ENCODE data around the gene ANGPTL2.
"Not testable (repeated sequence)": the region's sequence is repeated elsewhere in the genome, so short reads cannot be mapped to it uniquely, and the experiment has no call there.

Gene ANGPTL2, protein sequence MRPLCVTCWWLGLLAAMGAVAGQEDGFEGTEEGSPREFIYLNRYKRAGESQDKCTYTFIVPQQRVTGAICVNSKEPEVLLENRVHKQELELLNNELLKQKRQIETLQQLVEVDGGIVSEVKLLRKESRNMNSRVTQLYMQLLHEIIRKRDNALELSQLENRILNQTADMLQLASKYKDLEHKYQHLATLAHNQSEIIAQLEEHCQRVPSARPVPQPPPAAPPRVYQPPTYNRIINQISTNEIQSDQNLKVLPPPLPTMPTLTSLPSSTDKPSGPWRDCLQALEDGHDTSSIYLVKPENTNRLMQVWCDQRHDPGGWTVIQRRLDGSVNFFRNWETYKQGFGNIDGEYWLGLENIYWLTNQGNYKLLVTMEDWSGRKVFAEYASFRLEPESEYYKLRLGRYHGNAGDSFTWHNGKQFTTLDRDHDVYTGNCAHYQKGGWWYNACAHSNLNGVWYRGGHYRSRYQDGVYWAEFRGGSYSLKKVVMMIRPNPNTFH

DNA sequence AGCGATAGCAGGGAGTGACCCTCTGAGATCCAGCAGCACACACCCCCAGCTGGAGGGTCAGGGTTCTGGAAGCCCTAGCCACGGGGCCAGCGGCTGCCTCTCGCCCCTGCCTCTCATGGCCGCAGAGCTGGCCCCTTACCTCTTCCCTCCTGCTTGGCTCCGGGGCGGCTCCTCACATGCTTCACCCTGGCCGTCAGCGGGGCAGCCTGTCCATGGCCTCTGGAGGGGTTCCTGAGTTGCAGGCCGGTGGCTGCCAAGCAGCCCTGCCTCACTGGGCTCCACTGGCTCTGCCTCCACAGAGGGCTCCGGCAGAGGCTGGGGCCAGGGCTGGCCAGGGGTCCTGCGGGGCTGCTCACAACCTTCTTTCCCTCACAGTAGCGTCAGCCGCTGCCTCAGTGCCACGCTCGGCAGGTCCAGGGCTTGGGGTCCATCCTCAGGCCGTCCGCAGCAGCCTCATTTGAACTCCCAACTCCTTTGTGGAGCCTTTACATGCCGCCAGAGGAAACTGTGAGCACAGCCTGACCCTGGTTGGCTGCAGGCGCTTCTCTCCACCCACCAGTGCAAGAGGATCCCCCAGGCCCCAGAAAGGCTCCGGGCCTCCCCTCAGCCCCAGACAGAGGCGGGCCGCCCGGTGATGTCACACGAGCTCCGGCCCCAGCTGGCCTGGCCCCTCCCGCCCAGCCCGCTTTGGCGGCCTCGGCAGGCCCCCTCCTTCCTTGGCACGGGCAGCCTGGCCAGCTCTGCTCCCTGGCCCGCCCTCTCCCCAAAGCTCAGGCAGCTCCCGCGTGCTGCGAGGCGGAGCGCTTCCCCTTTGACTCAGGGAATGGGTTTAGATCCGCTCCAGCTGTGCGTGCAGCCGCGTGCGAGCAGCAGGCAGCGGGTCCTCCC is at the start of gene ANGPTL2:
TSS of gene ANGPTL2 (minus strand) at position 460 of the 888 bp plus-strand sequence. CDS start 13,904 bp downstream, outside the sequence.
- DNase-seq (ENCODE audit: low read depth in 2 of 2) = no peak

DNA sequence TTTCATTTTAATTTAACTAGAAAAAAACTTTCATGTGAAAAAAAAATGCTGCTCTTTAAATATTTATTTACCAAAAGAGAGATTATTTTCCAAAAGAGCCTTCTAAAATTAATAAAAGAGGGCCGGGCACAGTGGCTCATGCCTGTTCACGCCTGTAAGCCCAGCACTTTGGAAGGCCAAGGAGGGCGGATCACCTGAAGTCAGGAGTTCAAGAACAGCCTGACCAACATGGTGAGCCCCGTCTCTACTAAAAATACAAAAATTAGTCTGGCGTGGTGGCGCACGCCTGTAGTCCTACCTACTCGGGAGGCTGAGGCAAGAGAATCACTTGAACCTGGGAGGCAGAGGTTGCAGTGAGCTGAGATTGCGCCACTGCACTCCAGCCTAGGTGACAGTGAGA is 48.9 kb upstream of the ANGPTL2 start:
- not testable (repeated sequence) for DNase-seq (ENCODE audit: low read depth in 2 of 2)

- no peak for DNase-seq (ENCODE audit: low read depth in 2 of 2)
These were observed 48.2 kb upstream of the ANGPTL2 start for GRCh38 chr9:127170652-127171051.

DNA sequence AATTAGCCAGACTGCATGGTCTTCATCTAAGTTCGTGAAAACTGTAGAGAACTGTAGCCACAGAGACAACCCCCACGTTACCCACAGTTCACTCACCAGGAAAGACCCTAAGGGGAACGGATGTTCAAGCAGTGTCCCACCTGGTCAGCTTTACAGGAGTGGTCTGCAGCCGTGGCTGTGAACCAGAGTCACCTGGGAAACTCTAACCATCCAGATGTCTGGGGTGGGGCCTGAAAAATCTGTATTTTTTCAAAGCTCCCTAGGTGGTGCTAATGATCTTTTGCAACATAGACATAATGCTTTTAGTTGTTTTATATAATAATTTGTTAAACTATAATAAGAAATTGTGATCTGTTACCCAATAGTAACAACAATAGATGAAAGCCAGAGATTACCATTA is 47.7 kb upstream of the ANGPTL2 start:
- no peak for DNase-seq (ENCODE audit: low read depth in 2 of 2)

DNA sequence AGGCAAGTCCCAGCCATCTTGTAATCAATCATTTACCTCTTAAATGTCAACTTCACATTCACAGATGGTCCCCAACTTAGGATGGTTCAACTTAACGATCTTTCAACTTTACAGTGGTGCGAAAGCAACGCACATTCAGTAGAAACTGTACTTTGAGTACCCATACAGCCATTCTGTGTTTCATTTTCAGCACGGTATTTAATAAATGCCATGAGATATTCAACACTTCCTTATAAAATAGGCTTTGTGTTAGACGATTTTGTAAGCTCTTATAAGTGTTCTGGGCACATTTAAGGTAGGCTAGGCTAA is 47.1 kb upstream of the ANGPTL2 start:
- no peak for DNase-seq (ENCODE audit: low read depth in 2 of 2)

DNA sequence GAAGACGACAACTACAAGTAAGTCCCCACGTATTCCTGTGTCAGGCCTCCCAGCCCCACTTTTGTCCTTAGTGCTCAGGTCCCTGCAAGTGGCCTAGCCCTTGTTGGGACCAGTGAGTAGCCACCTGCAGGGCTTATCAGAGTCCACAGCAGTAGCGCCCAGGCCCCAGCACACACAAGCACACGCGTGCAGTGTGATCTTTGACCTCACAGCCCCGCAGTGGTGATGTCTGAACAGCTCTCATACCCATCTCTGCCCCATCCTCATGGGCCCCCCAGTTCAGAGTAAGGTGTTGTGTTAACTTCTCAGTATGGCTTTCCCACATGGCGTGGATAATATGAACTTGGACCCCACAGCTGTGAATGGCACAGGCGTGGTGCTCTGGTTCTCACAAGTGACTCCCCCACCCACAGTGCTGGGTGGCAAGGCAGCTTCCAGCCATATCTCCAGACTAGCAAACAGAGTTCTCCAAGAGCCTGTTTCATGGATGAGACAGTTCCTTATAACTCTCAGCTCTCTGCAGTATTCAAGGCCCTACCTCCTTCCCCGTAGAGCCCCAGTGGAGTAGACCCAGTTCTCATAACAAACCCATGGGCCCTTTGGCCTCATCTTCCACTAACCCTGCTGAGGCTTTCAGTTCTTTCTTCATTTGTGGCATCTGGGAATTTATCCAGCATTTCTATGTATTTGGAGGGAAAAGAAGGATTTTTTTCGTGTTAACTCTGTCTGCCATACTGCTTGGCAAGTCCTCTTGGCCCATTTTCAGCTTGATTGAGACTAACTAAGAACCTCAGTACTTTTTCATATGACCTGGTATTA is 46.5 kb upstream of the ANGPTL2 start:
- no peak for DNase-seq (ENCODE audit: low read depth in 2 of 2)

DNA sequence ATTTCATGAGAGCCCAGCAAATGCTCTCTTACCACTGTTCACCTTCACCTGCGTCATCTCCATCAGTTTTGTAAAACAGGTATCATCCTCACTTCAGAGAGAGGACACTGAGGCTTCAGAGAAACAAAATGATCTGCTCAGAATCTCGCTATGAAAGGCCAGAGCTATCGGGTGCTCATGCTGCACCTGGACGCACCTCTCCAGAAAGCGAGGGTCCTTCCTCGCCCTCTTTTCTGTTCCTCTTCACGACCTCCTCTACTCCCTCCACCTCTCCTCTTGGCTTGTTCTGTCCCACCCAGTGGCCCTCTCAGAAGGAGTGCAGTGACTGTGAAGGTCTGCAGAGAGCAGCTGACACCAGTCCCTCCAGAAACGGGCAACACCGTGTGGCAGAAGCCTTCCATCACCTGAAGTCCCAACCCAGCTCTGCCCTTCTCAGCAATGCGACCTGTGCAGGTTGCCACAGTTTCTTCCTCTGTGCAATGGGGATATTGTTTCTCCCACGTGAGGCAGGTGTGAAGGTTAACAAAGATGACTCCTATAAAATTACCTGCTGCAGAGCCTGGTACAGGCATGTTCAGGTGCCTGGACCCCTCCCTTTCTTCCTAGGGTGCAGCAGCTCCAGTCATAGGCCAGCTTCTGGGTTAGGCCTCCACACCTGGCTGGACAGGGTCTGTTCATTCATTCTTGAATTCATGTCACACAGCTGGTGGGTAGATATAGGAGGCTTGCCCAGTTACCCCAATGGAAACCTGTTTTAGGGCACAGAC is 45.3 kb upstream of the ANGPTL2 start:
- DNase-seq (ENCODE audit: low read depth in 2 of 2) = no peak

GRCh38 chr9:127166651-127167524 is 44.5 kb upstream of the ANGPTL2 start:
- no peak for DNase-seq (ENCODE audit: low read depth in 2 of 2)

GRCh38 chr9:127166111-127166510 is 43.7 kb upstream of the ANGPTL2 start:
- no peak for DNase-seq (ENCODE audit: low read depth in 2 of 2)

- no peak for DNase-seq (ENCODE audit: low read depth in 2 of 2)
These were observed 42.7 kb upstream of the ANGPTL2 start for GRCh38 chr9:127165116-127165515.

GRCh38 chr9:127163409-127163808 is 41.0 kb upstream of the ANGPTL2 start:
- no peak for DNase-seq (ENCODE audit: low read depth in 2 of 2)

DNA sequence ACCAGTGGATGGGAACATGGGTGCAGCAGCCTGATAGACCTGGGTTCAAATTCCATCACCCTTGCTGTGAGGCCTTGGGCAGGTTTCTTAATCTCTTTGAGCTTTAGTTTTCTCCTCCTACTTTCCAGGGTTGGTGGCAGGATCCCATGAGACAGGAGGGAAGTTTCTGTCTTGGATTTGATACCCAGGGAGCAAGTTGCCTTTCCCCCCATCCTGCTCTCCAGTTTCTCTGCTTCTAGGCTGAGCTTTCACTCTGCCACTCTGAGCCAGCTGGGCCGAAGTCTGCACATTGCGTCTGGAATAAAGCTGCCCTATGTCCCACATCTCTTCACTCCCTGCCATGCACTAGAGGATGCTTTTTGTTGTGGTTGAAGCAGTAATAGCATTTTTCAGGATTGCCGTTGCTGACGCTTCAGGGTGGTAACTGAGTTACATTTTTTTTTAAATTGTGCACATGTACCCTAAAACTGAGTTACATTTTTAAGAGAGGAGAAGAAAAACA is 40.5 kb upstream of the ANGPTL2 start:
- no peak for DNase-seq (ENCODE audit: low read depth in 2 of 2)

DNA sequence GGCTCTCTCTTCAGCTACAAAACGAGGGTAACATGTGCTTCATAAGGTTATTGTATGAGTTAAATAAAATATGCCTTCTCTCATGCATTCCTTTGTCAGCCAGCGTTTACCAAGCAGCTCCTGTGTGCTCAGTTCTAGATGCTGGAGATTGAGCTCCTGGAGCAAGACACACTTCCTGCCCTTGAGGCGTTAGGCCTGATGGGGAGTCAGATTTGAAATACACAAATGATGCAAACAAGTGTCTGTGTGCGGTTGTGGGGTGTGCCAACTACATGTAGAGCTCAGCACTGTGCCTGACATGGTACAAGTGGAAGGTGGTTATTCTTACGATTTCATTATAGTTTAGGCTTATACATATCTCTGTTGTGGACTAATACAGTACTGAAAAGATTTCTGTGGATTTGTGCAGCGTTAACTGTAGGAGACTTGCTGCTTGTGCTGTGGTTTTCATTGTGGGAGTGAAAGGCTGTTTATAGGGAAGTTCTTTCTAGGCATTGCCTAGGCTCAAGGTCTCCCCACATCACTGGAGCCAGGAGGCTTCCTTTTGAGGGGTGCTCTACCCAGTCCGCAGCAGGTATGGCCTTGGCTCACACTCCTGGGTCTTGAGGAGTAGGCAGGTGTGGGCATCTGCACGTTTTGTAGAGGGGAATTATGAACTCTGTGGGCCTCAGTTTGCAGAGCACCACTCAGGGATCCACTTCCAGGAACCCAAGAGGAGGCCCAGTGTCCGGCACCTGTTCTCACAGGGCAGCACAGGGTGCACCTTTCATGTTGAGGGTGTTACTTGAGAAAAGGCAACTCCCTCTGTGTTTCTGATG is 39.8 kb upstream of the ANGPTL2 start:
- DNase-seq (ENCODE audit: low read depth in 2 of 2) = no peak

DNA sequence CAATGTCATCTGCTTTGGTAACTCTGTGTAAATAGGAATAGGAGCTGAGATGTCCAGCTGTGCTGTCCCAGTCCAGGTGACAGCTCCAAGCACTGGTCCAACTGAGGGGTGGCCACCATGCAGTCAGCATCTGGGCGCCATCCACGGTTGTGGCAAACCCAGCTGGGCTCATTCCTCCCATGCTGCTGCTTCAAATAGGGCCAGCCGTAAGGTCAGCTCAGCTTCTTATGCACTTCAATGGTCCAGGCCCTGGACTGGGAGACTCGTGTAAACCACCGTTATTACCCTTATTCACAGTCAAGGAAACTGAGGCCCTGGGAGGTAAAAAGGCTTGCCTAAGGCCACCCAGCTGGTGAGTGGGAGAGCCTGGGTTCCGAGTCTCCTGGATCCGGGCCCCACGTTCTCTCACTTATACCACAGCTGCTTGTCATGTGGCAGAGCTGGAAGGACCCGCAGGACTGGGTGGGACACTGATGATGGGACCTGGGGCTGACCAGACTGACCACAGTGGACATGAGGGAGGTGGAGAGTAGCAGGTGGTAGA is 38.7 kb upstream of the ANGPTL2 start:
- no peak for DNase-seq (ENCODE audit: low read depth in 2 of 2)

- DNase-seq (ENCODE audit: low read depth in 2 of 2) = no peak
These were observed 37.6 kb upstream of the ANGPTL2 start for GRCh38 chr9:127159949-127160610.

GRCh38 chr9:127159325-127159801 is 36.9 kb upstream of the ANGPTL2 start:
- no peak for DNase-seq (ENCODE audit: low read depth in 2 of 2)

GRCh38 chr9:127158786-127159324 is 36.4 kb upstream of the ANGPTL2 start:
- no peak for DNase-seq (ENCODE audit: low read depth in 2 of 2)
